HG02973 (cell line): Measurements from ENCODE around the gene SERPINB1.

Source experiments
- ATAC-seq: cut with Tn5 transposase; IDR thresholded peaks from one replicate; pipeline ENCODE4 v1.9.1; 2021; ENCODE audit warnings: moderate library complexity; ENCODE audit not compliant: unreplicated experiment

The SERPINB1 gene

DNA sequence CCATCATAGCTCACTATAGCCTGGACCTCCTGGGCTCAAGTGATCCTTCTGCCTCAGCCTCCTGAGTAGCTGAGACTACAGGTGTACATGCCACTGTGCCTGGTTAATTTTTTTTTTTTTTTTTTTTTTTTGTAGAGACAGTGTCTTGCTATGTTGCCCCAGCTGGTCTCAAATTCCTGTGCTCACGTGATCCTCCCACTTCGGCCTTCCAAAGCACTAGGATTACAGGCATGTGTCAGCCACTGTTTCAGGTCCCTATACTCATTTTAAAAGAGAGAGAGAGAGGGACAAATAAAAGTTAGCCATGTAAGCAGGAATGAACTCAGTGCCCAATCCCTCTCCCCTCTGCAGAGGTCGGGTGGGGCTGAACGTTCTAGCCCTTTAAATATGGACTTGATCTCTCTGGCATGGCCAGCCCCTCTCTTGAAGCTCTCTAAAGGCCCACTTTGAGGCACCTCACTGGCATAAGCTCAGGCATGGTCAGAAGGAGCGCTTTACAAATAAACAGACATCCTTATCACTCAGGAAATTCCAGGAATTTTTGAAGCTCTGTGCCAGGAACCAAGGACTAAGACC lies 9.0 kb upstream of the SERPINB1 start:
- ATAC-seq, result no peak

DNA sequence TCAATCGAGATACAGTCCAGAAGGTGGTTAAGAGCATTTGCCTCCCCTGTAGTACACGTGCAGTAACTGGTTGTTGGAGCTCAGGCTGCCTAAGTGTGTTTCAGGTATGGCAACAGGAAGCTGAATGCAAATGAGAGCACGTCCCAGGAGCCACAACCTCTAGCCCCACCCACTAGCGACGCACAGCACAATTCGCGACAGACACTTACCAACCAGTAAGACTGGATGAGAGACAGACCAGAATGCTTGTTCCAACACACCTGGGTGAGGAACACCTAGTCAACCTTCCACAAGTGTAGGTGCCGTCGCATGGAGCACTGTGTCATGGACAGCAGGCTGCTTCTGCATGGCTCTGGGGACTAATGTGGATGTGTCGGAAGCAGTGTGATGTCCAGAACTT lies 7.2 kb upstream of the SERPINB1 start:
- ATAC-seq, result no peak

DNA sequence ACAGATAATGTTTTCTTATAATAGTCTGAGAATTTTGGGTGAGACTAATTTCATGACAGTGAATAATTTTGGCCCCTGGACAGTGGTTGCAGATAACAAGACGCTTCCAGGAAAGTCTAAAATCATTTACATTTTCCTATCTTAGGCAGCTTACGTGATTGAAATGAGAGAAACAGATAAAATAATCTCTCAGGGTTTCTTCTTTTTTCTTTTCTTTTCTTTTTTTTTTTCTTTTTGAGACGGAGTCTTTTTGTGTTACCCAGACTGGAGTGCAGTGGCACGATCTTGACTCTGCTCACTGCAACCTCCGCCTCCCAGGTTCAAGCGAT lies 4.2 kb upstream of the SERPINB1 start:
- no peak for ATAC-seq

- ATAC-seq, result no peak
These were observed 2.3 kb upstream of the SERPINB1 start for GRCh38 chr6:2844008-2844407.

GRCh38 chr6:2843138-2843740 lies 1.6 kb upstream of the SERPINB1 start:
- no peak for ATAC-seq

GRCh38 chr6:2842139-2842552 lies 483 bp upstream of the SERPINB1 start:
- ATAC-seq, result no peak

DNA sequence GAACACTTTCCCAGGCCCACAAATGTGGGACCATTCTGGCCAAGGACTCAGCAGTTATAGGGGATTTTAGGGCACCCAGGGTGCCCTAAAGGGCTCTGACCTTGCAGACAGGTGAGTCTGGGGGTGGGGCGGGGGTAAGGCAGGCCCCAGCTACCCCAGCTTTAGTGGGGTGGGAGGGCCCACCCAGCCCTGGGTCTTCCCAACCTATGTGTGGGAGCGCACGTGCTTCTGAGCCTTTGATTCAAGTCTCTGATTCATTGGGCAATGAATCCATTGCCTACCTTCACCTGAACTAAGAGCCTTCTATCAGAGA lies 958 bp downstream of the SERPINB1 start:
- ATAC-seq, result no peak

DNA sequence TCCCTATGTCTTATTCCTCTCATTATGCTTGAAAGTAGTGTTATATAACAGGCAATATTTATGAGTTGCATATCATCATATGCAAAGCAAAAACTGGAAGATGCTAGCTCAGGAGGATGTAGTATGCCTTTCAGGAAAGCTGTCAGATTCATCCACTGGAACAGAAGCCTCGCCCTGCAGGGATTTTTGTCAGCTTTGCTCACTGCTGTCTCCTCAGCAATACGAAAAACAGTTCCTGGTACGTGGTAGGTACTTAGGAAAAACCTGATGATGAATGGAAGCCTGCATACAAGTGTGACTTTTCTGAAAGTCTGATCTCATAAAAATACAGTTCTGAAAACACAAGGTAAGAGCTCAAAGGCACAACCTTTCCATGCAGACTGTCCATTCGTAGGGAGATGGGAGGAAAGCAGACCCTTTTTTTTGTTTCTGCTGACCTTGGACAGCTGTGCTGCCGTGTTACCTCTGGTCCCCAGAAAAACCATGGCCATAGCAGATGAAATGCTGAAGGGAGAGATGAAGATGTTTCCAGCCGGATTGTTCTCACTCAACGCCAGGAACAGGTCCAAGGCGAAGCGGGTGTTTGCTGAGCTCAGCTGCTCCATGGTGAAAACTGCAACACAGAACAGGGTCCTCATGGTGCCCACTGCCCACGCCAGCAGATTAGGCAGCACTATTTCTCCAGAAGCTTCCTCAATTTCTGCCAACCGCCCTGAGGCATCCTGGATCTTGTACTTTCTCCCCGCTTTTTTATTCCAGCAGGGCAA lies 1.5 kb downstream of the SERPINB1 start:
- ATAC-seq, result no peak

GRCh38 chr6:2839195-2839981 lies 2.3 kb downstream of the SERPINB1 start:
- ATAC-seq, result no peak

DNA sequence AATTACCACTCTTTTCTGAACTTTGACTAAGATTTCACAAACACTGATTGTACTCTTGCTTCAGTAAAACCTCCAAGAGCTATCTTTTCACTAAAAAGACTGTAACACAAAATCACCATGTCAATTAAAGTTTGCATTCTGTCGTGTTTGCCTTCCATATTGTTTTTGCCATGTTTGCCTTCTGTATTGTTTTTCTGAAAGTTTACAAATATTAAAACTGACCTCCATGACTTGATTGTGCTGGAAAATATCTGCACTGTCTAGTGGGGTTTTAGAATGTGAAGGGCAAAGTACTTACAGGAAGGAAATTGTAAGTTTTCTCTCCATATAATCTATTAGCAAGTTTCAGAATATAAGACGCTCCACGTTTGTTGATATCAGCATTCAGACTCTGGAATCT lies 3.4 kb downstream of the SERPINB1 start:
- no peak for ATAC-seq

DNA sequence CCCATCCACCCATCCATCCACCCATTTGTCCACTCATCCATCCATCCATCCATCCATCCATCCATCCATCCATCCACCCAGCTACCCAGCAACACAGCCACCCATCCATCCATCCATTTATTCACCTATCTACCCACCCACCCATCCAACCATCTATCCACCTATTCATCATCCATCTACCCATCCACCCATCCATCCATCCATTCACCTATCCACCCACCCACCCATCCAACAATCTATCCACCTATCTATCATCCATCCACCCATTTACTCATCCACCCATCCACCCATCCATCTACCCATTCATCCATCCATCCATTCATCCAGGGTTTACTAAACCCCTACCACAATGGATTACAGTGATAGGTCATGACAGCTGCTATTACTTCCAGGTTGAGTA lies 7.4 kb downstream of the SERPINB1 start:
- ATAC-seq, result no peak

GRCh38 chr6:2831392-2831791 lies 10.3 kb downstream of the SERPINB1 start:
- no peak for ATAC-seq

- no peak for ATAC-seq
These were observed 11.5 kb downstream of the SERPINB1 start for GRCh38 chr6:2830183-2830582.

DNA sequence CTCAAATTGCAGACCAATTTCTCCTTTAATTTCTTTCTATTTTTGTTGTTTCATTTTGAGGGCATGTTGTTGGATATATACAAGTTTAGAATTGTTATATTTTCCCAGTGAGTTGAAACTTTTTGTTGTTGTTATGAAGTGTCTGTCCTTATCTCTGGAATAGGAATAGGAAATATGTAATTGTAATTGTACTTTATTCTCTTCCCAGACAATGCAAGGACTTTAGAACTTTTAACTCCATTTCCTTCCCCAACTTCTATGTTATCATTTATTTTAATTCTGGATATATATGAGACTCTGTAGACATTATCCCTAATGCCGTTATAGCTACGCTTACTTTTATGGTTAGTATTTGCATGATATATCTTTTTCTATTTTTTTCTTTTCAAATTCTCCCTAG lies 12.4 kb downstream of the SERPINB1 start:
- no peak for ATAC-seq

- no peak for ATAC-seq
These were observed 13.0 kb downstream of the SERPINB1 start for GRCh38 chr6:2828629-2829028.

DNA sequence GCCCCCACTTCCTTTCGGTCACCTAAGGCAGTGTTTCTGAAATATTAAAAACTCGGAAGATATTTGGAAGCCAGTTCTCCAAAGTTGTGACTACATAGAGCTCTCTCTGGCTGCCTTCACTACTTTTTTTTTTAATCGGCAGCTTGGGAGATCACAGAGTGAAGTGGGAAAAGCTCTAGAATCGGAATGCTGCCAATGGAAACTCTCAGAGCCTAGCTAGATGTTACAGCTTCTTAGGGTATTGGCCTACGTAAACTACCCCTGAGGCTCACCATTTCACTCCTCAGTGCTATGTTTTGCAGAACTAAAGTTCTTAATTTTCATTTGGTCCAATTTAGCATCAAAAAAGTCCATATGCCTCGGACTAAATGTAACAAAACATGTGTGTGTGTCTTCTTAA lies 14.5 kb downstream of the SERPINB1 start:
- ATAC-seq, result no peak

DNA sequence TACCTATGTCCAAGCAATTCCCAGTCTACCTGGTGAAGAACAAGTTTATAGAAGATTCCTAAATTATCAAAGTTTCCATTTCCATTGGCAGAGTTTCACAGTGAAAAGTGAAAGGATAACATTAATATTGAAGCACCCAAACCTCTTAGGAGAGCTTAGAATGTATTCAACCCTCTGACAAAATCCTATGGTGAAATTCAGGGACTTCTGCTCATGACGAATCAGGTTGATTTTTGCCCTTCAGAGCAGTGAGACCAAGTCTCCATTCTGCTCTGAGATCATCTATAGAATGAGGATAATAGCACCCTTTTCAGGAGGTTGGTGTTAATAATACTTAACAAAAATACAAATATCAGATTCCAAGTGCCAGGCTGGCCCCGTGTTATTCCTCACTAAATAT lies 15.5 kb downstream of the SERPINB1 start:
- ATAC-seq, result no peak

GRCh38 chr6:2823104-2823850 lies 18.4 kb downstream of the SERPINB1 start:
- ATAC-seq, result no peak

DNA sequence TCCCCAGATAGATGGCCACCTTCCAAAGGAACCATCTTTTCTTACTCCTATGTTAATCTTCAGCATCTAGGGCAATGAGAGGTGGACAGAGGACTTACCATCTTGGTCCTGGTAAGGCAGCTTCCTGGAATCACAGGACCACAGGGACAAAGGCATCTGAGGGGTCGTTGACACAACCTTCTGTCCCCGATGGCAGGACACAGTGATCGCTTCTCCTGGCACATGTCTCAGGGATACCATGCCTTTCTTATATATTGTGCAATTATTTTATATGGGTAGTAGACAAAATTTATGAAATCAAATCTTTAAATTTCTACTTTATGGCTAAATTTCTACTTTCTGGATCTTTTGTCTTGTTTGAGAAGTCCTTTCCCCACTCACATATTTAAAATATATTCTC lies 20.1 kb downstream of the SERPINB1 start:
- no peak for ATAC-seq

- no peak for ATAC-seq
These were observed 21.2 kb downstream of the SERPINB1 start for GRCh38 chr6:2820415-2820814.

DNA sequence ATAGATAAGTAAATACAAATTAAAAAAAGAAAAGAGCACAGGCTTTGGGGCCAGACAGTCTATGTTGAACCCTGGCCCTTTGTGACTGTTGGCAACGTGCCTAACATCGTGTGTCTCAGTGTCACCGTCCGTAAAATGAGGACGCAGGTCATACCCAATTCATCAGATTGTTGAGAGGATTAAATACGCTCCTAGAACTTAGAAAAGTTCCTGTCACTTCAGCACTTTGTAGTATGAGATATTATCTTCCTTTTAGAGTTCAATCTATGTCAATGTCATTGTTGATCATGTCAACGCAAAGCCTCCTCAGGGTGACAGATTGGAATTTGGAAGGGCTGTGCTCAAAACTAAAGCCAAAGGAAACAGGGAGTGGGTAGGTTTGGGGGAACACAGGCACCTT lies 21.7 kb downstream of the SERPINB1 start:
- no peak for ATAC-seq
